GM21447 (cell line): ENCODE measurements around the gene HLA-DOA.

Experiments
- ATAC-seq: cut with Tn5 transposase; IDR thresholded peaks from one replicate; pipeline ENCODE4 v1.9.1; 2021; ENCODE audit not compliant: unreplicated experiment

HLA-DOA gene

GRCh38 chr6:33008944-33009861, at the start of gene HLA-DOA:
Gene HLA-DOA, minus strand, starts transcription at chr6:33009591.
- peak; percentile 87 for ATAC-seq

- ATAC-seq, result no peak
Measured at GRCh38 chr6:33057222-33058150, 48.1 kb upstream of the HLA-DOA start.

- ATAC-seq, result no peak
Measured at GRCh38 chr6:33053230-33053629, 43.8 kb upstream of the HLA-DOA start.

- ATAC-seq, result no peak
Measured at GRCh38 chr6:33052627-33053026, 43.2 kb upstream of the HLA-DOA start.

- ATAC-seq, result no peak
Measured at GRCh38 chr6:33050014-33050810, 40.8 kb upstream of the HLA-DOA start.

GRCh38 chr6:33049323-33050013, 40.1 kb upstream of the HLA-DOA start:
- no peak for ATAC-seq

GRCh38 chr6:33040157-33040556, 30.8 kb upstream of the HLA-DOA start:
- no peak for ATAC-seq

GRCh38 chr6:33036535-33036934, 27.1 kb upstream of the HLA-DOA start:
- no peak for ATAC-seq

GRCh38 chr6:33034554-33034953, 25.2 kb upstream of the HLA-DOA start:
- no peak for ATAC-seq

- ATAC-seq, result no peak
Measured at GRCh38 chr6:33030245-33030644, 20.9 kb upstream of the HLA-DOA start.

- ATAC-seq, result peak; percentile 72
Measured at GRCh38 chr6:33029328-33030184, 20.2 kb upstream of the HLA-DOA start.

GRCh38 chr6:33028220-33028849, 18.9 kb upstream of the HLA-DOA start:
- no peak for ATAC-seq

- ATAC-seq, result no peak
Measured at GRCh38 chr6:33024521-33024920, 15.1 kb upstream of the HLA-DOA start.

- no peak for ATAC-seq
Measured at GRCh38 chr6:33023536-33023935, 14.1 kb upstream of the HLA-DOA start.

GRCh38 chr6:33021917-33022316, 12.5 kb upstream of the HLA-DOA start:
- ATAC-seq, result no peak

GRCh38 chr6:33019372-33019771, 10.0 kb upstream of the HLA-DOA start:
- ATAC-seq, result no peak

- no peak for ATAC-seq
Measured at GRCh38 chr6:33018904-33019303, 9.5 kb upstream of the HLA-DOA start.

- no peak for ATAC-seq
Measured at GRCh38 chr6:33018418-33018817, 9.0 kb upstream of the HLA-DOA start.
